Endothelial cell of umbilical vein (primary cell): ENCODE data around the gene MANF.

Experiments
- EZH2 ChIP-seq: IDR thresholded peaks from 2 replicates; pipeline ENCODE4 v1.6.1; 2012; ENCODE audit warnings: borderline replicate concordance, low read depth, mild to moderate bottlenecking, moderate library complexity, low read length, inconsistent platforms; ENCODE audit not compliant: severe bottlenecking
- TF ChIP-seq, protein P1 (sequence below), 2 donors: IDR thresholded peaks; 1 replicate in 1 of 2; 2 replicates in 1 of 2; pipeline ENCODE4 v1.5.1; 2011; ENCODE audit warnings: low read length in 2 of 2, mild to moderate bottlenecking in 2 of 2, moderate library complexity in 2 of 2, control low read depth in 1 of 2, inconsistent platforms in 1 of 2, low read depth in 1 of 2; ENCODE audit not compliant: insufficient read depth in 1 of 2; ENCODE audit errors: extremely low read depth in 1 of 2

DNA sequence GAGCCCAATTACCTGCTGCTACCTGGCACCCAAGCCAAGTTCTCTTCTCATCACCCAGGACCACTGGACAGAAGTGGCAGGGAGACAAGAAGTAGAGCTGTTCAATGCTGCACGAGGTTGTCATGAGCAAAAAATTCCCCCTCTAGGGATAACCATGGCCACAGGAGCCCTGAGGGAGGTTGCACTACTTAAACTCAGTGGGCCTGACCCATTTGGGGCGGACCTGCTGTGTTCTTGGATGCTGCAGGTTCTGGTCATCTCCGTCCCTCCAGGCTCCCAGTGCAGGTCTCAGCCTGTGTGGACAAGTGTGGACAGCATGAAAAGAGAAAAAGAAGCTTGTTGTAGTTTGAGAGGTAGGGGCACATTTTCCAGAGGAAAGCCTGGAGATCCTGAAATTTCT is 26.1 kb upstream of the MANF start:
- TF ChIP-seq, protein P1, sequence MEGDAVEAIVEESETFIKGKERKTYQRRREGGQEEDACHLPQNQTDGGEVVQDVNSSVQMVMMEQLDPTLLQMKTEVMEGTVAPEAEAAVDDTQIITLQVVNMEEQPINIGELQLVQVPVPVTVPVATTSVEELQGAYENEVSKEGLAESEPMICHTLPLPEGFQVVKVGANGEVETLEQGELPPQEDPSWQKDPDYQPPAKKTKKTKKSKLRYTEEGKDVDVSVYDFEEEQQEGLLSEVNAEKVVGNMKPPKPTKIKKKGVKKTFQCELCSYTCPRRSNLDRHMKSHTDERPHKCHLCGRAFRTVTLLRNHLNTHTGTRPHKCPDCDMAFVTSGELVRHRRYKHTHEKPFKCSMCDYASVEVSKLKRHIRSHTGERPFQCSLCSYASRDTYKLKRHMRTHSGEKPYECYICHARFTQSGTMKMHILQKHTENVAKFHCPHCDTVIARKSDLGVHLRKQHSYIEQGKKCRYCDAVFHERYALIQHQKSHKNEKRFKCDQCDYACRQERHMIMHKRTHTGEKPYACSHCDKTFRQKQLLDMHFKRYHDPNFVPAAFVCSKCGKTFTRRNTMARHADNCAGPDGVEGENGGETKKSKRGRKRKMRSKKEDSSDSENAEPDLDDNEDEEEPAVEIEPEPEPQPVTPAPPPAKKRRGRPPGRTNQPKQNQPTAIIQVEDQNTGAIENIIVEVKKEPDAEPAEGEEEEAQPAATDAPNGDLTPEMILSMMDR (IDR thresholded peaks at IDR 0.05; ENCODE audit: extremely low read depth in 1 of 2, insufficient read depth in 1 of 2, low read depth in 1 of 2, low read length in 2 of 2) = no peak
- TF ChIP-seq EZH2 = no peak
